ENCODE results near the gene HOXC6. TPM values are rescaled to one million over a fixed set of nuclear protein-coding genes. Genes with fewer than 3 reads are reported as not detected.

HOXC6 gene
- total RNA-seq, 1 experiment from 2014 or later: 2.8 TPM

DNA sequence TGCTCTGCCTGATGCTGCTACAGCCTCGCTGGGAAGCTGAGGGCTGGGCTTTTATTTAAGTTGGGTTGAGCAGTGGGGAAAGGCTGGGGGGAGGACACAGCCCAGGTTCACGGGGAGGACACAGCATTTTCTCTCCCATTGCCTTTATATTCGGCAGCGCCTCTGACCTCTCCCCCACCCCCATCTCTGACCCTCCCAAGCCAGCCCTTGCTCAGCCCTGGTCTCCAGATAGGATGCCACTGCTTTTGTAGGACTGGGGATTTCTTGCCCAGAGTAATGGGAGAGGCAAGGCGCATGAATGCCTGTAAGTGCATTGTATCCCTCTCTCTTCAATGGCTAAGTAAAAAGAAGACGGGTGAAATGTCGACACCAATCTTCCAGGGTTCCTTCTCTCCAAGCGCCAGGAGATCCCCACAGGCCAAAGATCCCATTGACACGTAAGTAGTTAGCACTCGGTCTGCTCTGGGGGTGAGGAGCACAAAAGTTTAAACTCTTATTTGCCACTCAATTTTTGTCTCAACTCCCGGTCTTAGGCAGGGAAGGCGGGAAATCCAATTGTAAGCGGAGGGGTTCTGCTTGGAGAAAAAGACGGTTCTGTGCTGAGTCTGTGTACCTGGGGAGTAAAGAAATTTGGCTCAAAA lies 30.0 kb downstream of the HOXC6 start:
- no TSS peak for BruUV-seq (replicated peaks)
- Histone ChIP-seq H3K36me3 (ENCODE audit: low read depth, low read length) (no peaks in the 10 kb centered on the region), H3K9ac (ENCODE audit: low read length) (no peak overlapping the region), H3K27ac (ENCODE audit: low read length) (no peak overlapping the region), H3K4me2 (ENCODE audit: low read length) (no peak overlapping the region), H3K4me1 (ENCODE audit: insufficient read depth, low read length) (no peaks in the 10 kb centered on the region), H3K4me3 (ENCODE audit: low read length) (no peak overlapping the region), H3K79me2 (ENCODE audit: low read length) (no peaks in the 10 kb centered on the region), H3F3A (ENCODE audit: low read length, unreplicated experiment) (no peaks in the 10 kb centered on the region), H3K9me3 (ENCODE audit: low read length) (no peaks in the 10 kb centered on the region), H3K9me2 (replicated peaks; ENCODE audit: low read length) (no peaks in the 10 kb centered on the region), H3K27me3 (ENCODE audit: low read length) (no peaks in the 10 kb centered on the region), H4K20me1 (ENCODE audit: low read length) (no peaks in the 10 kb centered on the region), H2AFZ (ENCODE audit: low read length) (no peak overlapping the region)
- DNase-seq: no peak
- TF ChIP-seq EZH2phosphoT487 (IDR thresholded peaks at IDR 0.05; ENCODE audit: borderline replicate concordance, low read length): no peak
- no peak for TF ChIP-seq EZH2 (IDR thresholded peaks at IDR 0.05; ENCODE audit: low read length, unreplicated experiment)
- TF ChIP-seq CTCF (conservative IDR thresholded peaks at IDR 0.05; ENCODE audit: low read depth, low read length): no peak
- ChIA-PET POLR2A (ENCODE audit: unreplicated experiment) (no interaction called here), CTCF (no interaction called here)
- ATAC-seq: no peak
- intact Hi-C loops (cut with micrococcal nuclease): no loop called here

GRCh38 chr12:54059668-54060067 lies 31.4 kb downstream of the HOXC6 start:
- no peaks in the 10 kb centered on the region for H3K27me3 ChIP-seq (ENCODE audit: low read length)
- DNase-seq (no peak), ATAC-seq (no peak)
- TF ChIP-seq CTCF (conservative IDR thresholded peaks at IDR 0.05; ENCODE audit: low read depth, low read length) (no peak), EZH2 (IDR thresholded peaks at IDR 0.05; ENCODE audit: low read length, unreplicated experiment) (no peak), EZH2phosphoT487 (IDR thresholded peaks at IDR 0.05; ENCODE audit: borderline replicate concordance, low read length) (no peak)
- H3K9me2 ChIP-seq (replicated peaks; ENCODE audit: low read length): no peaks in the 10 kb centered on the region
- no peak overlapping the region for H3K4me2 ChIP-seq (ENCODE audit: low read length)
- H4K20me1 ChIP-seq (ENCODE audit: low read length): no peaks in the 10 kb centered on the region
- no peak overlapping the region for H2AFZ ChIP-seq (ENCODE audit: low read length)
- H3K9me3 ChIP-seq (ENCODE audit: low read length): no peaks in the 10 kb centered on the region
- no peaks in the 10 kb centered on the region for H3K79me2 ChIP-seq (ENCODE audit: low read length)
- H3K4me1 ChIP-seq (ENCODE audit: insufficient read depth, low read length): no peaks in the 10 kb centered on the region
- POLR2A ChIA-PET (ENCODE audit: unreplicated experiment): no interaction called here
- intact Hi-C loops (cut with micrococcal nuclease): no loop called here
- H3K4me3 ChIP-seq (ENCODE audit: low read length): no peak overlapping the region
- CTCF ChIA-PET: no interaction called here
- BruUV-seq (replicated peaks): no TSS peak
- H3K36me3 ChIP-seq (ENCODE audit: low read depth, low read length): no peaks in the 10 kb centered on the region
- H3F3A ChIP-seq (ENCODE audit: low read length, unreplicated experiment): no peaks in the 10 kb centered on the region
- H3K27ac ChIP-seq (ENCODE audit: low read length): no peak overlapping the region
- no peak overlapping the region for H3K9ac ChIP-seq (ENCODE audit: low read length)

DNA sequence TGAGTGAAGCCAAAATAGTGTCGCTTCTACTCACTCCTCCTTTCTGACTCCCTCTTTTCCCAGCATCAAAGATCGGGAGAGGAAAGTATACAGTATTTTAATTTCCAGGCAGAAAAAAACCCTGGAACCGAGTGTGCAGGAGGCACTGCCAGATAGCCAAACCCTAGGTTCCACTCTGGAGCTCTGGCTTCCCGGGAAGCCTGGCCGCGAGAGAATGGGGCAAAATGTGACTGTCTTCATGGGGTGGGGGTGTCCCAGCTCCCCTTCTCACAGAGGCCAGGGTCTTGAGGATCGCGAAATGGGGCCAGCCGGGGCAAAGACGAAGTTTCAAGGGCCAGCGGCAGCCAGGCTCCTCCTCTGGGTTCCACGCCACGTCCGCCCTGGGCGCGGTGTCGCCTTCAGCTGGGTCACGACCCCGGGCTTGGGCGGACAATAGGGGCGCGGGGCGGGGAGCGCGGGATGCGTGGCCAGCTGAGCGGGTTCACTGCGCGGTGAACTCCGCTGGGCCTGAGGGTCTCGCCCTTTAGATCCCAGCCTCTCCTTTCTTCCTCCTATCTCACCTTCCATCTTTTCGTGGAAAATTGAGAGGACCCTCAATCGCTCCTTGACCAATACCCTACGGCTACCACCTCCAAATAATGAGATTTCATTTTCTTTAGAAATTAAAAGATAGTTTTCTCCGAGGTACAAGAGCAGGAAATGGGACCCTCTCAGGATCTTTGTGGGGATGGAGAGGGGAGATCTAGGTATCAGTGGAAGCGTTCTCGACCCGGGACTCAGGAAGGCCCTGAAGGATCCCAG lies 32.1 kb downstream of the HOXC6 start:
- Histone ChIP-seq H3K4me2 (ENCODE audit: low read length) (no peak overlapping the region), H3K27ac (ENCODE audit: low read length) (no peak overlapping the region), H4K20me1 (ENCODE audit: low read length) (no peaks in the 10 kb centered on the region), H2AFZ (ENCODE audit: low read length) (no peak overlapping the region), H3F3A (ENCODE audit: low read length, unreplicated experiment) (no peaks in the 10 kb centered on the region), H3K9me2 (replicated peaks; ENCODE audit: low read length) (no peaks in the 10 kb centered on the region), H3K36me3 (ENCODE audit: low read depth, low read length) (no peaks in the 10 kb centered on the region), H3K9ac (ENCODE audit: low read length) (no peak overlapping the region), H3K9me3 (ENCODE audit: low read length) (no peaks in the 10 kb centered on the region), H3K4me3 (ENCODE audit: low read length) (no peak overlapping the region), H3K79me2 (ENCODE audit: low read length) (no peaks in the 10 kb centered on the region), H3K4me1 (ENCODE audit: insufficient read depth, low read length) (no peaks in the 10 kb centered on the region), H3K27me3 (ENCODE audit: low read length) (no peaks in the 10 kb centered on the region)
- POLR2A ChIA-PET (ENCODE audit: unreplicated experiment): no interaction called here
- intact Hi-C loops (cut with micrococcal nuclease): no loop called here
- TF ChIP-seq CTCF (conservative IDR thresholded peaks at IDR 0.05; ENCODE audit: low read depth, low read length) (no peak), EZH2phosphoT487 (IDR thresholded peaks at IDR 0.05; ENCODE audit: borderline replicate concordance, low read length) (no peak), EZH2 (IDR thresholded peaks at IDR 0.05; ENCODE audit: low read length, unreplicated experiment) (no peak)
- BruUV-seq (replicated peaks): no TSS peak
- no peak for DNase-seq
- no peak for ATAC-seq
- CTCF ChIA-PET: no interaction called here

Data from PC-3 (cell line).